Adipocyte (in vitro differentiated cells): ENCODE data around the gene CATSPERD.
"Not testable (repeated sequence)": the region's sequence is repeated elsewhere in the genome, so short reads cannot be mapped to it uniquely, and the experiment has no call there.

Experiments used
- DNase-seq: peaks from one replicate; pipeline ENCODE4 v3.0.0-alpha.2; 2015; ENCODE audit warnings: low read depth
- H3K27me3 ChIP-seq: replicated peaks from 2 replicates; pipeline ENCODE4 v1.7.0; 2013; ENCODE audit warnings: mild to moderate bottlenecking, low read length, moderate library complexity; ENCODE audit not compliant: control insufficient read depth, insufficient read depth
- H3K36me3 ChIP-seq: 2 replicates; pipeline ENCODE4 v1.7.0; 2013; ENCODE audit warnings: low read length, mild to moderate bottlenecking, moderate library complexity; ENCODE audit not compliant: control insufficient read depth, insufficient read depth, severe bottlenecking
- H3K4me1 ChIP-seq: 2 replicates; pipeline ENCODE4 v1.7.0; 2013; ENCODE audit warnings: mild to moderate bottlenecking, low read length, moderate library complexity; ENCODE audit not compliant: control insufficient read depth, insufficient read depth
- H3K4me3 ChIP-seq: 2 replicates; pipeline ENCODE4 v1.7.0; 2013; ENCODE audit warnings: mild to moderate bottlenecking, low read length, moderate library complexity
- H3K9ac ChIP-seq: 2 replicates; pipeline ENCODE4 v1.7.0; 2013; ENCODE audit warnings: mild to moderate bottlenecking, low read length, moderate library complexity
- H3K9me3 ChIP-seq: 2 replicates; pipeline ENCODE4 v1.7.0; 2013; ENCODE audit warnings: mild to moderate bottlenecking, low read length, moderate library complexity; ENCODE audit not compliant: control insufficient read depth

Gene CATSPERD

GRCh38 chr19:5719274-5719960, 1.0 kb upstream of the CATSPERD start:
- Histone ChIP-seq H3K27me3 (no peaks in the 10 kb centered on the region), H3K9ac (peak overlapping the region; percentile 97), H3K4me1 (peaks cover 16% of the 10 kb centered on the region), H3K4me3 (peak overlapping the region; percentile 96), H3K9me3 (no peaks in the 10 kb centered on the region), H3K36me3 (no peaks in the 10 kb centered on the region)
- DNase-seq = peak; percentile 80

GRCh38 chr19:5727453-5728050, 7.1 kb downstream of the CATSPERD start:
- Histone ChIP-seq H3K36me3 (no peaks in the 10 kb centered on the region), H3K4me1 (no peaks in the 10 kb centered on the region), H3K9me3 (no peaks in the 10 kb centered on the region), H3K9ac (no peak overlapping the region), H3K27me3 (peaks cover 4% of the 10 kb centered on the region), H3K4me3 (no peak overlapping the region)
- DNase-seq = no peak

GRCh38 chr19:5733172-5733571, 12.7 kb downstream of the CATSPERD start:
- not testable (repeated sequence) for H3K4me1 ChIP-seq, H3K9ac ChIP-seq, H3K4me3 ChIP-seq, DNase-seq, H3K27me3 ChIP-seq, H3K9me3 ChIP-seq, H3K36me3 ChIP-seq

- Histone ChIP-seq H3K36me3 (no peaks in the 10 kb centered on the region), H3K9me3 (no peaks in the 10 kb centered on the region), H3K4me1 (no peaks in the 10 kb centered on the region), H3K9ac (no peak overlapping the region), H3K4me3 (no peak overlapping the region), H3K27me3 (no peaks in the 10 kb centered on the region)
- no peak for DNase-seq
Observed at GRCh38 chr19:5738423-5738822, 18.0 kb downstream of the CATSPERD start.

GRCh38 chr19:5742051-5742450, 21.6 kb downstream of the CATSPERD start:
- Histone ChIP-seq H3K4me3 (no peak overlapping the region), H3K36me3 (no peaks in the 10 kb centered on the region), H3K27me3 (peaks cover 6% of the 10 kb centered on the region), H3K4me1 (no peaks in the 10 kb centered on the region), H3K9me3 (no peaks in the 10 kb centered on the region), H3K9ac (no peak overlapping the region)
- no peak for DNase-seq

GRCh38 chr19:5743630-5744029, 23.2 kb downstream of the CATSPERD start:
- peak; percentile 7 for DNase-seq
- H3K4me3 ChIP-seq = no peak overlapping the region
- H3K9ac ChIP-seq = no peak overlapping the region
- H3K36me3 ChIP-seq = no peaks in the 10 kb centered on the region
- H3K9me3 ChIP-seq = no peaks in the 10 kb centered on the region
- H3K4me1 ChIP-seq = no peaks in the 10 kb centered on the region
- H3K27me3 ChIP-seq = peaks cover 6% of the 10 kb centered on the region

GRCh38 chr19:5744999-5745398, 24.6 kb downstream of the CATSPERD start:
- H3K36me3 ChIP-seq, H3K4me1 ChIP-seq, DNase-seq, H3K9ac ChIP-seq, H3K4me3 ChIP-seq, H3K9me3 ChIP-seq, H3K27me3 ChIP-seq: not testable (repeated sequence)

GRCh38 chr19:5748920-5749319, 28.5 kb downstream of the CATSPERD start:
- DNase-seq = not testable (repeated sequence)

GRCh38 chr19:5749505-5749904, 29.1 kb downstream of the CATSPERD start:
- DNase-seq = no peak
- no peaks in the 10 kb centered on the region for H3K4me1 ChIP-seq
- H3K27me3 ChIP-seq = peaks cover 21% of the 10 kb centered on the region
- H3K36me3 ChIP-seq = no peaks in the 10 kb centered on the region
- H3K4me3 ChIP-seq = no peak overlapping the region
- H3K9me3 ChIP-seq = no peaks in the 10 kb centered on the region
- no peak overlapping the region for H3K9ac ChIP-seq

More at GRCh38 chr19:5748920-5749319, 28.5 kb downstream of the CATSPERD start:
- not testable (repeated sequence) for H3K4me3 ChIP-seq, H3K4me1 ChIP-seq, H3K36me3 ChIP-seq, H3K9me3 ChIP-seq, H3K9ac ChIP-seq
- peaks cover 15% of the 10 kb centered on the region for H3K27me3 ChIP-seq

- Histone ChIP-seq H3K4me3 (no peak overlapping the region), H3K27me3 (peaks cover 19% of the 10 kb centered on the region), H3K36me3 (no peaks in the 10 kb centered on the region), H3K4me1 (no peaks in the 10 kb centered on the region), H3K9me3 (no peaks in the 10 kb centered on the region), H3K9ac (no peak overlapping the region)
- DNase-seq = no peak
Observed at GRCh38 chr19:5751709-5752108, 31.3 kb downstream of the CATSPERD start.

GRCh38 chr19:5753743-5754142, 33.3 kb downstream of the CATSPERD start:
- Histone ChIP-seq H3K9ac (no peak overlapping the region), H3K4me1 (no peaks in the 10 kb centered on the region), H3K27me3 (peaks cover 24% of the 10 kb centered on the region), H3K4me3 (no peak overlapping the region), H3K9me3 (no peaks in the 10 kb centered on the region), H3K36me3 (no peaks in the 10 kb centered on the region)
- no peak for DNase-seq
